NCI-H2171 treated with DMSO at 0.1 percent for 48 hours (cell line): ENCODE data around the gene ZNF133.

Source experiments
- DNase-seq: peaks from one replicate; lab custom pipeline; 2025; lab: John Stamatoyannopoulos, UW

ZNF133 gene

DNA sequence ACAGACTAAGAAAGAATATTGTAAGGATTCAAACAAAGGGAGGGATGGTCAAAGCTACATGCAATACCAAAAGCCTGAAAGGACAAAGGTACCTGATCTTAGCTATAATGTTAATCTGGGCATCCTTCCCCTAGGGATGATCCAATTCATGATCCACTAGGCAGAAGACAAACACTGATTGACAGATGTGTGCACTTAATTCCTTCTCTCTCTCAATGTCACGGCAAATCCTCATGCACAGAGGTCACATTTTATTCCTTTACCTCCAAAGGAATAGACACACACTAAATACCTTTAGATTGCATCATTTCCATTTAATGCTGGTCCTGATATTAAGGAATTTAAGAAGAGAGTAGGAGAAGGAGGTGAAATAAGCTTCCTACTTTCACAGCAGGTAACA, 73.4 kb downstream of the ZNF133 start:
- DNase-seq, result no peak

DNA sequence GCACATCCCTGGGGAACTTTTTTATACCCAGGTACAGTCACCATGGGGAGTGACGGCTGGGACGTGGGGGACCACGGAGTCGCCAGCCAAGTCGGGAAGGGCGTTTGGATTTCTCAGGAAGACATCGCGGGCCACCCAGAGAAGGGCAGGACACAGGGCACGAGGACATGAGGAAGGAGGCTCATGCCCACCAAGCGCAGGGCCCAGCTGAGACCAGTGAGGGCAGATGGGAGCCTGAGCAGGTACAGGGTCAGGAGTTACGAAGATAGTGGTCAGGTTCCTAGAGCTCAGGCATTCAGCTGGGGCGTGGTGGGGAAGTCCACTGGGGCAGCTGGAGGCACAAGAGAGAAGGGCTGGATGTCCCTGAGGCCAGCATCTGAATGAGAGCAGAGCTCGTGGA, 74.6 kb downstream of the ZNF133 start:
- no peak for DNase-seq

DNA sequence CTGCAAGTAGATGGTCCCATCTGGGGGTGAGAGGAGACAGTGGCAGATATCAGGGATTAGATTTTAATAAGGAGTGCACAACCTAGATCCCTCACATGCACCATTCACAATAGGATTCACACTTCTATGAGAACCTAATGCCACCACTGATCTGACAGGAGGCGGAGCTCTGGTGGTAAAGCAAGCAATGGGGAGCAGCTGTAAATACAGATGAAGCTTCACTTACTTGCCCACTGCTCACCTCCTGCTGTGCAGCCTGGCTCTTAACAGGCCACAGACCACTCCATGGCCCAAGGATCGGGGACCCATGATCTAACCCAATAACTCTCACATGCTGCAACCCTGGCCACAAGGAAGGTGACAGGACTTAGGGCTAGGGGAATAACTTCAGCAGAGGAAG, 75.4 kb downstream of the ZNF133 start:
- DNase-seq, result no peak

DNA sequence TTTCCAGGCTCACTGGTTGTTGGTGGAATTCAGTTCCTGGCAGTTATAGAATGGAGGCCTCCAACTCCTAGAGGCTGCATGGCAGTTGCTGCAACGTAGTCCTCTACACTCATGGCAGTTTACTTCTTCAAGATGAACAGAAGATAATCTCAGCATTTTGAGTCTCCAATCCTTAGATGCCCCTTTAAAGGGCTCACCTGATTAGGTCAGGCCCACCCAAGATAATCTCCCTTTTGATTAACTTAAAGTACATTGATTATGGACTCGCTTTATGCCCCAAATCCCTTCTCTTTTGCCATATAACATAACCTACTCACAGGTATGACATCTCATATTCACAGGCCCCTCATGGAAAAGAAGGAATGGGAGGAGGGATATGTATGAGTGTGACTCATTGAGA, 76.4 kb downstream of the ZNF133 start:
- no peak for DNase-seq
